Activated CD4-positive, CD25-positive, alpha-beta regulatory T cell treated with anti-CD3 and anti-CD28 coated beads, Interleukin-2, amount 50 U/mL, for 72 hours (primary cell): ENCODE data around the gene INSYN2A.

ENCODE experiments used
- DNase-seq: peaks from one replicate; pipeline ENCODE4 v3.0.0; 2021

Gene INSYN2A

DNA sequence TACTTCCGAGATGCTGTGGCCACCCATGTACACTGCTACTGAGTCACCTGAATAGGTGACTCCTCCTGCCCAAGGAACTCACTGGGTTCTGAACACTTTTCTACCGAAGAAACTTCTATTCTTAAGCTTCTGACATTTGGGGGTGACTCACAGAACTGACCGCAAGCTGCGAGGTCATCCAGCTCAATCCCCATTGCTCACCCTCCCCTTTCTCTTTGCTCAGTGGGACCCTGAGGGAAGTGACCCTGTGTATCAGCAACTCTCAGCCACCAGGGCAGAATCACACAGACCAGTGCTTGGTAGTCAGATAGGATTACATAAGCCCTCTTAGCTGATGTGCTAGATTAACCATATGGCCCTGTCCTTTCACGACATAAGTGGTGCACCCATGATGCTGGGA, 46.3 kb downstream of the INSYN2A start:
- no peak for DNase-seq

DNA sequence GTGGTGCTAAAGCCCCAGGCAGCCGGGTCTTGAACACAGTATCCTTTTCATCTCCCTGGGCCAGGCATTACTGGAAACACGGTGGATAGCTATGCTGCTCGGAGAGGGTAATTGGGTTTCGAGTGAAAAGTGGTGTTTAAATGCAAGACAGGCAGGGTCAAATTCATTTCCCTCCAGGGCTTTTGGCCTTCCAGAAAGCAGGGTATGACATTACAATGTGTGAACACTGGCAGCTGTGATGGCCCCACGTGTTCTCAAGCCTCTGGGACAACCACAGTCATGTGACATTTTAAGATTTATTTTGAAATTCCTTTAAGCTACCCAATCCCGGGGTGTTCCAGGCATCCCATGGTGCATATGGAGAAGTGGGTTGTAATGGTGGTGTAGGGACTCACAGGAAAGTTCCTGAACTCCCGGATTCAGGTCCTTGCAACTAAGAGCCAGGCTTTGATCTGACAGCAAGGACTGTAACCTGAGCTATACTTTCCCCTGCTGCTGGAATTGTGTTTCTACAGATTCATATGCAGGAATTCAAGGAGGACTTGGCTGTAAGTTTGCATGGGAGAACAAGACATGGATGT, 46.8 kb downstream of the INSYN2A start:
- no peak for DNase-seq

DNA sequence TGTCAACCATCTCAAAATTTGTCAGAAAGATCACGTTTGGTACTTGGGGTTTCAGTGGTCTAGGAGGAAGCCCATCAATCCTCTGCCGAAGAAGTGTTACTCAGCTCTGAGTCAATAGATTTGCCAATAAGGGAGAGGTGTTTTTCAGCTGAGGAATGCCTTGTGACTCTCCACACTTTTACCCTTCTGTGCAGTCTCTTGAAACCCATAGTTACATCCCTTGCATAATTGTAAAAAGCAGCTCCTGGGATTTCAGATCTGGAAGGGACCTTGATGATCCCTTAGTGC, 47.5 kb downstream of the INSYN2A start:
- DNase-seq: no peak

DNA sequence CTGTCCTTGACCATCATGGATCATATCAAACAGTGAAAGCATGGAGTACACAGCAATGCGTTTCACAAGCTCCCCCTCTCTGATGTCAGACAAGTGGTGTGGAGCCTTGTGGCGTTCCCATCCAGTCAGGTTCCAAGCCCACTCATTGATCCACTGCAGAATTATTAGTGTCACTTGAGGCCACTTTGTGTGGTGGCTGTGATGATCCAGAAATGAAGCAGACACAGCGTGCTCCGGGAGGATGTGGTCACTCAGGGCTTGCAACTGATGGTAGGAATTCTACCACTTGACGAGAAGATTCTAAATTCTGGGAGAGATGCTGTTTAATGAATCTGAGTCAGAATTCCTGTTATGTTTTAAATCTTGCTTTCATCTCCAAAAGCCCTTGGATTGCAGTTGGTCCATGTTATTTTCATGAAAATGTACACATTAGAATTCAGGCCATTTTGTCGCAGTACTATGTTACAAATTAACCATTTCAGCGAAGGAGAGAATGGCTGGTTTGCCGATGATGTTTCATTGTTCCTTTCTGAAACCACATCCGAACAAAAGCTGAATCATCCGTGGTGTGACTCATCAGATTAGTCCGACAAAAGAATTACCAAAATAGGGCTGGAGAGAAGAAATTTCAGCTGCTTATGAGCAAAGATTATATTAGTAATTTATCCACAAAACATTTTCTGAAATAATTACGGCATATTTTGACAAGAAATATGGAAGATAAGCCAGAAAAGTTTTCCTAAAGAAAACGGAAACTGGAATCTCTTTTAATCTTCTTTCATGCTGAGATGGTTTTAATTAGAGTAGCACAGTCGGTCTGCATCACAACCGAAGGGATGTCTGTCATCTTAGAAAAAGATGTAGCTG, 48.1 kb downstream of the INSYN2A start:
- DNase-seq: no peak

DNA sequence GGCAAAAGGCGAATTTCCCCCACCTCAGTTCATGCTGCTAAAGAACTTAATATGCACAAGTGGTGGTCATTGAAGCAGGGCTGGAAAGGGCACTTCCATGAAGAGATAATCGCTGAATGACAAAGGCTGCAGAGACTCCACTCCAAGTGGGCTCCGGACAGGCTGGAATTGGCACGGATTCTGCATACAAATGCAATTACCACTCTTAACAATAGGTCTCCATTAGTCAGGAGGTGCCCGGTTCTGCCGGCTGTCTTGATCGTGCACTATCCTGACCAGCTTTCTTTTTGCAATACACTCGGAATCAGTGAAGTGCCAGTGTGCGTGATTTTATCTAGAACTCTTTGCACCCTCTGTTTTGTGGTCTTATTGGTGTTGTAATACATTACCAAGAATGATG, 49.7 kb downstream of the INSYN2A start:
- DNase-seq: no peak
